ENCODE measurements around the gene CAMKV. TPM values are rescaled to one million over a fixed set of nuclear protein-coding genes. Genes with fewer than 3 reads are reported as not detected.
A peak's percentile ranks its signal among the peaks of the same experiment; 100 is the strongest.

Gene CAMKV
- total RNA-seq, 1 donor: not detected

GRCh38 chr3:49845694-49846093, 24.0 kb downstream of the CAMKV start:
- TF ChIP-seq, protein P1, sequence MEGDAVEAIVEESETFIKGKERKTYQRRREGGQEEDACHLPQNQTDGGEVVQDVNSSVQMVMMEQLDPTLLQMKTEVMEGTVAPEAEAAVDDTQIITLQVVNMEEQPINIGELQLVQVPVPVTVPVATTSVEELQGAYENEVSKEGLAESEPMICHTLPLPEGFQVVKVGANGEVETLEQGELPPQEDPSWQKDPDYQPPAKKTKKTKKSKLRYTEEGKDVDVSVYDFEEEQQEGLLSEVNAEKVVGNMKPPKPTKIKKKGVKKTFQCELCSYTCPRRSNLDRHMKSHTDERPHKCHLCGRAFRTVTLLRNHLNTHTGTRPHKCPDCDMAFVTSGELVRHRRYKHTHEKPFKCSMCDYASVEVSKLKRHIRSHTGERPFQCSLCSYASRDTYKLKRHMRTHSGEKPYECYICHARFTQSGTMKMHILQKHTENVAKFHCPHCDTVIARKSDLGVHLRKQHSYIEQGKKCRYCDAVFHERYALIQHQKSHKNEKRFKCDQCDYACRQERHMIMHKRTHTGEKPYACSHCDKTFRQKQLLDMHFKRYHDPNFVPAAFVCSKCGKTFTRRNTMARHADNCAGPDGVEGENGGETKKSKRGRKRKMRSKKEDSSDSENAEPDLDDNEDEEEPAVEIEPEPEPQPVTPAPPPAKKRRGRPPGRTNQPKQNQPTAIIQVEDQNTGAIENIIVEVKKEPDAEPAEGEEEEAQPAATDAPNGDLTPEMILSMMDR (IDR thresholded peaks at IDR 0.05; ENCODE audit: extremely low read depth, low read depth, low read length): no peak
- Histone ChIP-seq H3K27me3 (ENCODE audit: insufficient read depth, low read length) (no peaks in the 10 kb centered on the region), H3K4me2 (ENCODE audit: insufficient read depth, low read length) (no peak overlapping the region), H3K9me3 (ENCODE audit: low read depth, low read length) (no peaks in the 10 kb centered on the region), H3K79me2 (ENCODE audit: insufficient read depth, low read length) (no peaks in the 10 kb centered on the region), H3K4me1 (ENCODE audit: insufficient read depth, low read length) (no peaks in the 10 kb centered on the region), H3K36me3 (ENCODE audit: insufficient read depth, low read length) (peaks cover 11% of the 10 kb centered on the region), H4K20me1 (ENCODE audit: insufficient read depth, low read length) (no peaks in the 10 kb centered on the region), H3K4me3 (ENCODE audit: insufficient read depth, low read length) (no peak overlapping the region), H2AFZ (ENCODE audit: low read length) (no peak overlapping the region), H3K27ac (ENCODE audit: low read depth, low read length) (no peak overlapping the region)
- peak; percentile 8 for DNase-seq (ENCODE audit: insufficient read length, low spot score, missing footprints)

- no peak overlapping the region for H2AFZ ChIP-seq (ENCODE audit: low read length)
- TF ChIP-seq, protein P1 (IDR thresholded peaks at IDR 0.05; ENCODE audit: extremely low read depth, low read depth, low read length): no peak
These were observed 25.1 kb downstream of the CAMKV start for GRCh38 chr3:49844464-49845183.

DNA sequence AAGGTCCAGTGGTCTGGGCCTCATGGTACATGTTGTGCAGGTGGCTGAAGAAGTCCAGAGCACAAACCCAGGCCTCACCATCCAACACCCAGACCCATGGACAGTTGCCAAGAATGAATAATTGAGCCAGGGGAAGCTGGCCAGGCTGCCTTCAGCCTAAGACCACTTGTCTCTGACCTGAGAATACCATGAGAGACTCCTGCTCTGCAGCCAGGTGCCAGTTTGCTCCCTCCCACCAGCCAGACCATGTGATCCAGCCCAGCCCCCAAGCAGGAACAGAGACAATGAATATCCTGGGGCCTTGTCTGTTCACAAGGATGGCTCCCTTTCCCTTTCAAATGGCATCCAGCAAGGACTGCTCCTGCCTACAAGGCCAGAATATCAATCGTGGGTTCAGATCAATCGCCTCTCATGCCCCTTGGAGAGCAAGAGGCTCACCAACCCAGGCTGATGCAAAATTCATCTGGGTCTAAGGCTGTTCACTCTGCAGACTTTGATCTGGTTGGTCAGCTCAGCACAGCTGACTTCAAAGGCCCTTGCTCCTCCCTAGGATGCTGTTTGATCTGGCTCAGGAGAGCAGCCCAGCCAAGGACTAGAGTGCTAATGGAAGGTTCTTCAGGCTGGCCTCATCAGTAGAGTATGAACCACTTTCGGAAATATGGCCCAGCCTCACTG, 26.7 kb downstream of the CAMKV start:
- Histone ChIP-seq H3K27me3 (ENCODE audit: insufficient read depth, low read length) (no peaks in the 10 kb centered on the region), H3K4me2 (ENCODE audit: insufficient read depth, low read length) (no peak overlapping the region), H3K36me3 (ENCODE audit: insufficient read depth, low read length) (peaks cover 11% of the 10 kb centered on the region), H3K27ac (ENCODE audit: low read depth, low read length) (no peak overlapping the region), H3K4me3 (ENCODE audit: insufficient read depth, low read length) (no peak overlapping the region), H4K20me1 (ENCODE audit: insufficient read depth, low read length) (no peaks in the 10 kb centered on the region), H3K4me1 (ENCODE audit: insufficient read depth, low read length) (peaks cover 4% of the 10 kb centered on the region), H3K79me2 (ENCODE audit: insufficient read depth, low read length) (no peaks in the 10 kb centered on the region), H2AFZ (ENCODE audit: low read length) (no peak overlapping the region), H3K9me3 (ENCODE audit: low read depth, low read length) (no peaks in the 10 kb centered on the region)
- DNase-seq (ENCODE audit: insufficient read length, low spot score, missing footprints): peak; percentile 18
- TF ChIP-seq, protein P1 (IDR thresholded peaks at IDR 0.05; ENCODE audit: extremely low read depth, low read depth, low read length): no peak

More at GRCh38 chr3:49844464-49845183, 25.1 kb downstream of the CAMKV start:
- DNase-seq (ENCODE audit: insufficient read length, low spot score, missing footprints): peak; percentile 53
- peaks cover 11% of the 10 kb centered on the region for H3K36me3 ChIP-seq (ENCODE audit: insufficient read depth, low read length)
- no peak overlapping the region for H3K27ac ChIP-seq (ENCODE audit: low read depth, low read length)
- H4K20me1 ChIP-seq (ENCODE audit: insufficient read depth, low read length): no peaks in the 10 kb centered on the region
- no peak overlapping the region for H3K4me3 ChIP-seq (ENCODE audit: insufficient read depth, low read length)
- H3K27me3 ChIP-seq (ENCODE audit: insufficient read depth, low read length): no peaks in the 10 kb centered on the region
- no peak overlapping the region for H3K4me2 ChIP-seq (ENCODE audit: insufficient read depth, low read length)
- H3K4me1 ChIP-seq (ENCODE audit: insufficient read depth, low read length): peaks cover under 1% of the 10 kb centered on the region
- no peaks in the 10 kb centered on the region for H3K79me2 ChIP-seq (ENCODE audit: insufficient read depth, low read length)
- no peaks in the 10 kb centered on the region for H3K9me3 ChIP-seq (ENCODE audit: low read depth, low read length)

- H3K79me2 ChIP-seq (ENCODE audit: insufficient read depth, low read length): no peaks in the 10 kb centered on the region
- H3K36me3 ChIP-seq (ENCODE audit: insufficient read depth, low read length): peaks cover 11% of the 10 kb centered on the region
- no peak overlapping the region for H2AFZ ChIP-seq (ENCODE audit: low read length)
- peaks cover 4% of the 10 kb centered on the region for H3K4me1 ChIP-seq (ENCODE audit: insufficient read depth, low read length)
- H3K9me3 ChIP-seq (ENCODE audit: low read depth, low read length): no peaks in the 10 kb centered on the region
- no peaks in the 10 kb centered on the region for H3K27me3 ChIP-seq (ENCODE audit: insufficient read depth, low read length)
- peak; percentile 3 for DNase-seq (ENCODE audit: insufficient read length, low spot score, missing footprints)
- no peak overlapping the region for H3K27ac ChIP-seq (ENCODE audit: low read depth, low read length)
- H3K4me3 ChIP-seq (ENCODE audit: insufficient read depth, low read length): no peak overlapping the region
- no peaks in the 10 kb centered on the region for H4K20me1 ChIP-seq (ENCODE audit: insufficient read depth, low read length)
- TF ChIP-seq, protein P1 (IDR thresholded peaks at IDR 0.05; ENCODE audit: extremely low read depth, low read depth, low read length): no peak
- H3K4me2 ChIP-seq (ENCODE audit: insufficient read depth, low read length): no peak overlapping the region
These were observed 27.9 kb downstream of the CAMKV start for GRCh38 chr3:49841806-49842205.
